Erythroblast (primary cell): Measurements from ENCODE around the gene MSLN.
A peak's percentile ranks its signal among the peaks of the same experiment; 100 is the strongest.

ENCODE experiments used
- DNase-seq, 2 experiments: peaks; one replicate each; lab custom pipeline; 2025; lab: John Stamatoyannopoulos, UW
- GATA1 ChIP-seq: IDR thresholded peaks from 2 replicates; pipeline ENCODE4 v1.6.1; 2011; ENCODE audit warnings: low read depth, mild to moderate bottlenecking, control low read depth, low read length, moderate library complexity
- POLR2A ChIP-seq: IDR thresholded peaks from 2 replicates; pipeline ENCODE4 v1.6.1; 2011; ENCODE audit warnings: mild to moderate bottlenecking, low read length

MSLN gene

GRCh38 chr16:794853-795466, 34.4 kb downstream of the MSLN start:
- DNase-seq: no peak
- no peak for TF ChIP-seq POLR2A
- TF ChIP-seq GATA1: no peak

GRCh38 chr16:795580-796229, 35.2 kb downstream of the MSLN start:
- TF ChIP-seq GATA1 (no peak), POLR2A (no peak)
- no peak for DNase-seq

GRCh38 chr16:796296-797119, 36.0 kb downstream of the MSLN start:
- DNase-seq: no peak
- TF ChIP-seq POLR2A (no peak), GATA1 (no peak)

GRCh38 chr16:797120-797420, 36.5 kb downstream of the MSLN start:
- TF ChIP-seq POLR2A (no peak), GATA1 (no peak)

GRCh38 chr16:797686-798085, 37.2 kb downstream of the MSLN start:
- TF ChIP-seq POLR2A (no peak), GATA1 (no peak)
- no peak for DNase-seq

More at GRCh38 chr16:797120-797420, 36.5 kb downstream of the MSLN start:
- DNase-seq: no peak

GRCh38 chr16:798666-799065, 38.1 kb downstream of the MSLN start:
- DNase-seq: no peak
- TF ChIP-seq POLR2A (no peak), GATA1 (no peak)

- TF ChIP-seq GATA1 (no peak), POLR2A (no peak)
- DNase-seq: no peak
Observed at GRCh38 chr16:799111-799947, 38.8 kb downstream of the MSLN start.

GRCh38 chr16:799948-800833, 39.7 kb downstream of the MSLN start, which contains the start of gene GNG13:
TSS of gene GNG13 (minus strand) at chr16:800734. CDS start at chr16:799077, 1,657 bp downstream.
- no peak for DNase-seq
- TF ChIP-seq POLR2A: no peak
- TF ChIP-seq GATA1: no peak

GRCh38 chr16:800834-801511, 40.4 kb downstream of the MSLN start:
- DNase-seq: no peak
- TF ChIP-seq POLR2A: no peak

- DNase-seq: no peak
- peak; percentile 23 for TF ChIP-seq POLR2A
- TF ChIP-seq GATA1: no peak
Observed at GRCh38 chr16:801584-802363, 41.2 kb downstream of the MSLN start.

GRCh38 chr16:802461-802860, 41.9 kb downstream of the MSLN start:
- no peak for DNase-seq
- no peak for TF ChIP-seq GATA1
- TF ChIP-seq POLR2A: no peak
